AML-193 (cell line): ENCODE data around the gene MAP4K5.
A peak's percentile ranks its signal among the peaks of the same experiment; 100 is the strongest.

Experiments
- DNase-seq, 2 experiments: peaks; one replicate each; lab custom pipeline; 2025; lab: John Stamatoyannopoulos, UW

MAP4K5 gene

DNA sequence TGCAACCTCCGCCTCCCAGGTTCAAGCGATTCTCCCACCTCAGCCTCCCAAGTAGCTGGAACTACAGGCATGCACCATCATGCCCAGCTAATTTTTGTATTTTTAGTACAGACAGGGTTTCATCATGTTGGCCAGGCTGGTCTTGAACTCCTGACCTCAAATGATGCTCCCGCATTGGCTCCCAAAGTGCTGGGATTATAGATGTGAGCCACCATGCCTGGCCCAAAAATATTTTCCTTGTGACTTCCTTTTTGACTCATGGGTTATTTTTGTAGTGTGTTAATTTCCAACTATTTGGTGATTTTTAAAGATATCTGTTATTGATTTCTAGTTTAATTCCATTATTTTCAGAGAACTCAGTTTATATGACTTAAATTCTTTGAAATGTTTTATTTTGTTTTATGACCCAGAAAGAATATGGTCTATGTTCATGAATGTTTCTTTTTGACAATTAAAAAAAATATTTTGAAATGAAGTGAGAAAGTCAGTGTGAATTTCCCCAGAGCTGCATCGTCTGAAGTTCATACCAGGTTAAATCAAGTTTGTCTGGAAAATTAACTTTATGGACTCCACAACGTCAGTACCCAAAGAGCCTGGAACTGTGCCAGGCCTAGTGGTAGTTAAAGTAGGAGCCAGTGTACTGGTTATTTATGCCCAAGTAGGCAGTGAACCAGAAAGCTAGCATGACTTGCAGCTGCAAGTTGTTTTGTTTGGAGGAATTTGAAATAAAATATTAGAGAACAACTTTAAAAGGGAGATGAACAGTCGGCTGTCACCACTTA is 132.9 kb downstream of the MAP4K5 start:
- DNase-seq: no peak

GRCh38 chr14:50398189-50398580 is 134.2 kb downstream of the MAP4K5 start:
- DNase-seq: no peak

- peak; percentile 60 to 66 for DNase-seq
These were observed 134.8 kb downstream of the MAP4K5 start for GRCh38 chr14:50397390-50398188.

DNA sequence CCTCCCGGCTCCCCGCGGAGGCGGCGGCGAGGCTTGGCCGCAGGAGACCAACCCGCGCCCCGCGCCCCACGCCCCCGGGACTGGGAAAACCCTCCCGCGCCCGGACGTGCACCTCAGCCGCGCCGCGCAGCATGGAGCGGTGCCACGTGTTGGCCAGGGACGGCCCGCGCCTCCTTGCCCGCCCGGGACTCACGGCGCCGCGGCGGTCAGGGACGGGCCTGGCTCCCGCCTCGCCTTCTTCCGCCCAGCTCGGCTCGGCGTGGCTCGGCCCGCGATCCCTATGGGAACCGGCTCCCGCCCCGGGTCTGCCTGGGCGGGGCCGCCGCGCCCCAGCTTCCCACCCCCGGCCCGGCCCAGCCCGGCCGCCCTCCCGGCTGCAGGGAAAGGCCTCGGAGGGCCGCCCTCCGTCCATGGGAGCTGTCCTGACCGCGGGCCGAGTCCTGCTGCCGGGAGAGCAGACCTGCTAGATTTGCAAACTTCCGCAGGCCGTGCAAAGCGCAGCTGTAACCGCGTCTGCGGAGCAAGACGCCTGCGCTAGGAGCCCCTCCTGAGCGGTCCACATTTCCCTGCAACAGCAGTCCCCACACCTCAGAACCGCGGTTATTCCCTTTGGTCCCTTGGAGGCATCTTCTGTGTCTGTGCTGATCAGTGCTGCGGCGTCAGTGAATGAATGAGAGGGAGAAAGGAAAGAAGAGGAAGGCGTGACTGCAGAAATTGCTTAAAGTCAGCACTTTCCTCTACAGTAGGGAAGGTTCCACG is 135.6 kb downstream of the MAP4K5 start, which contains the start of gene CDKL1:
Gene CDKL1, minus strand, starts transcription at position 251 of the 759 bp plus-strand sequence. CDS start 1,013 bp downstream, outside the sequence.
- peak; percentile 60 to 66 for DNase-seq

DNA sequence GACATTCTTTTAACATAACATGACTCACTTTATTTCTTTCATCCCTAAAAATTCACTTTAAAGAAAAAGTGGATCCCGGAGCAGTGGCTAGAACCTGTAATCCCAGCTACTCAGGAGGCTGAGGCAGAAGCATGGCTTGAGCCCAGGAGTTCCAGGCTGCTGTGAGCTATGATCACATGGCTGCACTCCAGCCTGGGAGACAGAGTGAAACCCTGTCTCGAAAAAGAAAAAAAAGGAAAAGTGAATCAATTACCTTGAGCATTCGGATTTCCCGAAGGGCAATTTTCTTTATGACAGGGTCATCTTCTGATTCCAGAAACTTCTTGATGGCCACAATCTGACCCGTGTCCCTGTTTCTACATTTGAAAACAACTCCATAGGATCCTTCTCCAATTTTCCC is 136.9 kb downstream of the MAP4K5 start:
- no peak for DNase-seq

- no peak for DNase-seq
These were observed 137.7 kb downstream of the MAP4K5 start for GRCh38 chr14:50394713-50395112.

GRCh38 chr14:50389668-50390441 is 142.5 kb downstream of the MAP4K5 start:
- DNase-seq: no peak

DNA sequence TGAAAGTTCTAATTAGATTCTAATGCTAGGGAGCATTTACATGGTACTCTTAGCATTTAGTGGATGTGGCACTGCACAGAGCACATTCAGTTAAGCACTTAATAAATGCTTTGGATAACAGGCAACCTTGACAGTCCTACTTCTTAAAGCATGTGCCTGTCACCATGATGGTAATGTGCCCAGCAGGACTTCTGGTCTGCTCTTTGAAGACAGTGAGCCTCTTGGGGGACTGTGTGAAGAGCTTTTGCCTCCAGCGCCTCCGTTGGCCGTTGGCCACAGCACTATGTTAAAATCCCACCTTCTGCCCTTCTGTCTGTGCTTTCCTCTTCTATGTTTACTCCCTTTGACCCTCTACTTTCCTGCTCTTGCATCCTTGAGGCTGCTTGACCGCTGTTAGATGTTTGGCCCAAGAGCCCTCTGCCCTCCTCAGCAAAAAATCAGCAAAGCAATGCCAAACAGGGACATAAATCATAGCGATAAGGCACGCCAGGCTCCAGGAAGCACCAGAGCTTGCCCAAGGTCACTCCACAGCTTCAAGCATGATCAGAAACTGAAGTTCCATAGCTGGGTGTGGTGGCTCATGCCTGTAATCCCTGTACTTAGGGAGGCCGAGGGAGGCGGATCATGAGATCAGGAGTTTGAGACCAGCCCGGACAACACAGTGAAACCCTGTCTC is 144.0 kb downstream of the MAP4K5 start:
- no peak for DNase-seq

DNA sequence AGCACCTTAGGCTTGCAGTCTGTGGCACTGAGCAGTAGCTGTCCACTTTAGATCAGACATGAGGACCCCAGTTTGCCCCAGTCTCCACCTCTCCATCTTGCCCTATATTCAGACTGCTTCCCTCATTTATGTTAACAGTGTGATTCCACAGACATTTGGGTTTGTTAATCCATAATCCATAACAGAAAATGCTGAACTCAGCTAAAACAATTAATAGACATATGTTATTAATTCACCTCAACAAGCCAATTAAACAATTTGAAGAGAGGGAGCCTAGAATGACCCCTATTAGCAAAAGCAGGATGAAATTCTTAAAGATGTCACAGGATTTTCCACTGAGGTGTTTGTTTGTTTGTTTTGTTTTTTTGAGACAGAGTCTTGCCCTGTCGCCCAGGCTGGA is 144.8 kb downstream of the MAP4K5 start:
- no peak for DNase-seq

DNA sequence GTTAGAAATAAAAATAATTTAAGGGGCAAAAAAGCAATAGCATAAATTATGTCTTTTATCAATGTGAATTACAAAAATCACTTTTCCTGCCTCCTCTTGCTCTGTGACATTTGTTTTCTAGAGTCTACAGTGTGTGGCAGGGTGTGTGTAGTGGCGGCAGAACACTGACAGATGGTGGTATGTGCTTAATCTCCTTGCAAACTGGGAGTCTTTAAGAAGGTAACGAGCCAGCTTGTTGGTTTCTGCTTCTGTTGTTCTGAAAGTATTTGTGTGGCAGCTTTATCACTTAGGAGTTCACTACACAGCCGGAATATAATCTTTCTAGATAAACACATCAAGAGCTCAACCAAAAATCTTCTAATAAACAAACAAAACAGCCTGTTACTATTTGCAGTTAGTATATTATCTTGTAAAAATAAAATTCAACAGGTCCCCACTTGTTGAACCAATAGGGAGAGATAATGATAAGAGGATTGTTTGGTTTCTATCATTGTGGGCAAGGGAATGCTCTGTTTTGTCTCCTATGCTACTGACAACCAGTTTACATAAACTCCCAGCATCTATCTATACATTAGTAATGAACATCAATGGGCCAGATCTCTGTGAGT is 148.6 kb downstream of the MAP4K5 start:
- DNase-seq: no peak

DNA sequence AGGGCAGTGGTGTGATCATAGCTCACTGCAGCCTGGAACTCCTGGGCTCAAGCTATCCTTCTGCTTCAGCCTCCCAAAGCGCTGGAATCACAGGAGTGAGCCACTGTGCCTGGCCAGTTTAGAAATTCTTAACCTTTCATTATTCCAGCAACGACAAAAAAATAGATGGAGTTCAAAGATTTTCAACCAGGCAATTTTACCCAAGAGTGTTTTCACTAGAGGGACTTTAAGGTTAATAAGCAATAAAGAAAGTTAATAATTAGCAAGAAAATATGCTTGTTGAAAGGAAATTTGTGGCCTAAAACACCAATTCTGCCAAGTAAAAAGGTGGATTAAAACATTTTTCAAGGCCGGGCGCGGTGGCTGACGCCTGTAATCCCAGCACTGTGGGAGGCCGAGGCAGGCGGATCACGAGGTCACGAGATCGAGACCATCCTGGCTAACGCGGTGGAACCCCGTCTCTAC is 150.5 kb downstream of the MAP4K5 start:
- no peak for DNase-seq

GRCh38 chr14:50381008-50381407 is 151.4 kb downstream of the MAP4K5 start:
- no peak for DNase-seq

DNA sequence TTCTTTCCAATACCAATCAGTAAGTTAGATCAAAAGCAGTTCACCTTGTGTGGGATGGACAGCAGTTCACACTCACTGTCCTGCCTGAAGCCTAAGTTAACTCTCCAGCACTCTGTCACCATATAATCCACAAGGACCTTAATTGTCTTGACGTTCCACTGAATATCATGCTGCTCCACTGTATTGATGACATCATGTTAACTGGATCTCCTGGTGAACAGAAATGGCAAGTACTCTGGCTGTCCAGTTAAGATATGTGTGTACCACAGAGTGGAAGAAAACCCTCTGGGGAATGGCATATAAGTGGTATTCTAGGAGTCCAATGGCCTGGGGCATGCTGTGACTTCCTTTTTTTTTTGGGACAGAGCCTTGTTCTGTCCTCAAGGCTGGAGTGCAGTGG is 151.9 kb downstream of the MAP4K5 start:
- no peak for DNase-seq

GRCh38 chr14:50379563-50379962 is 152.8 kb downstream of the MAP4K5 start:
- DNase-seq: no peak

- no peak for DNase-seq
These were observed 154.8 kb downstream of the MAP4K5 start for GRCh38 chr14:50377550-50378085.

DNA sequence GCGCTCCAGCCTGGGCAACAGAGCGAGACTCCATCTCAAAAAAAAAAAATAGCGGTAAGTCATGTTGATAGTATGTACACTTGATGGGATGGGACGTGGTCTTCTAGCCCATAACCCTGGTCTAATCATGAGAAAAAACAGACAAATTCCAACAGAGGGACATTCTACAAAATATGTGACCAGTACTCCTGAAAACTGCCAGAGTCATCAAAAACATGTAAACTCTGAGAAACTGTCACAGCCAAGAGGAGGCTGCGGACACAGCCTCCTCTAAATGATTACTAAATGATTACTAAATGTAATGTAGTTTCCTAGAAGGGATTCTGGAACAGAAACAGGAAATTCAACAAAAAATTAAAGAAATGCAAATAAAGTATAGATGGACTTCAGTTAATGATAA is 156.6 kb downstream of the MAP4K5 start:
- no peak for DNase-seq

DNA sequence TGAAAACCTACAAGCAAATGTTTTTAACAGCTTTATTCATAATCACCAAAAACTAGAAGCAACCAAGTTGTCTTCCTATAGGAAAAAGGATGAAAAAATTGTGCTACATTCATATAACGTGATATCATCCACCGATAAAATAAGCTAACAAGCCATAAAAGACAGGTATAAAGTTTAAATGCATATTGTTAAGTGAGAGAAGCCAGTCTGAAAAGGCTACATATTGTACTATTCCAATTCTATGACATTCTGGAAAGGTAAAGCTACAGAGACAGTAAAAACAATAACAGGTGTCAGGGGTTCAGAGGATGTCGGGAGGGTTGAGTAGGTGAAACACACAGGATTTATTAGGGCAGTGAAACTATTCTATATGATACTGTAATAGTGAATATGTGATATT is 158.4 kb downstream of the MAP4K5 start:
- DNase-seq: no peak

- DNase-seq: no peak
These were observed 160.8 kb downstream of the MAP4K5 start for GRCh38 chr14:50371546-50371945.
